Activated CD8-positive, alpha-beta memory T cell treated with anti-CD3 and anti-CD28 coated beads, Interleukin-2, amount 10 ng/mL, durations not matched to agents 7 days and 5 days (primary cell): ENCODE data around the gene KDM2A. TPM values are rescaled to one million over a fixed set of nuclear protein-coding genes. Genes with fewer than 3 reads are reported as not detected.

Source experiments
- ATAC-seq: fragments of 150-1000 bp; cut with Tn5 transposase; one replicate; pipeline ENCODE4 v1.10.0; 2021; ENCODE audit warnings: moderate library complexity
- CTCF ChIA-PET: fragments of 350-600 bp; sonication (Branson Sonifier 250); formaldehyde crosslinking; loops from one replicate; lab custom pipeline; 2021; ENCODE audit warnings: antibody characterized with exemption; lab: Charles Lee
- DNase-seq: peaks from one replicate; pipeline ENCODE4 v3.0.0-alpha.2; 2020
- H3K27ac Mint-ChIP-seq: one replicate; pipeline ENCODE4 v1.8.0; 2021; ENCODE audit warnings: mild to moderate bottlenecking, mixed read lengths
- H3K27me3 Mint-ChIP-seq: one replicate; pipeline ENCODE4 v1.8.0; 2021; ENCODE audit warnings: mixed read lengths
- H3K36me3 Mint-ChIP-seq: one replicate; pipeline ENCODE4 v1.8.0; 2021; ENCODE audit warnings: mild to moderate bottlenecking, mixed read lengths
- H3K4me1 Mint-ChIP-seq: one replicate; pipeline ENCODE4 v1.8.0; 2021; ENCODE audit warnings: mixed read lengths
- H3K4me3 Mint-ChIP-seq: one replicate; pipeline ENCODE4 v1.8.0; 2021; ENCODE audit warnings: mild to moderate bottlenecking, moderate library complexity, mixed read lengths
- H3K9me3 Mint-ChIP-seq: one replicate; pipeline ENCODE4 v1.8.0; 2022; ENCODE audit warnings: low read depth, mixed read lengths
- total RNA-seq, 2 experiments: library from RNA; stranded (reverse); gene quantifications; one replicate each; pipeline ENCODE4 v1.2.3, GENCODE V29; 2021

KDM2A gene
- total RNA-seq, 2 experiments from 2014 or later = 93.6 to 116 TPM

DNA sequence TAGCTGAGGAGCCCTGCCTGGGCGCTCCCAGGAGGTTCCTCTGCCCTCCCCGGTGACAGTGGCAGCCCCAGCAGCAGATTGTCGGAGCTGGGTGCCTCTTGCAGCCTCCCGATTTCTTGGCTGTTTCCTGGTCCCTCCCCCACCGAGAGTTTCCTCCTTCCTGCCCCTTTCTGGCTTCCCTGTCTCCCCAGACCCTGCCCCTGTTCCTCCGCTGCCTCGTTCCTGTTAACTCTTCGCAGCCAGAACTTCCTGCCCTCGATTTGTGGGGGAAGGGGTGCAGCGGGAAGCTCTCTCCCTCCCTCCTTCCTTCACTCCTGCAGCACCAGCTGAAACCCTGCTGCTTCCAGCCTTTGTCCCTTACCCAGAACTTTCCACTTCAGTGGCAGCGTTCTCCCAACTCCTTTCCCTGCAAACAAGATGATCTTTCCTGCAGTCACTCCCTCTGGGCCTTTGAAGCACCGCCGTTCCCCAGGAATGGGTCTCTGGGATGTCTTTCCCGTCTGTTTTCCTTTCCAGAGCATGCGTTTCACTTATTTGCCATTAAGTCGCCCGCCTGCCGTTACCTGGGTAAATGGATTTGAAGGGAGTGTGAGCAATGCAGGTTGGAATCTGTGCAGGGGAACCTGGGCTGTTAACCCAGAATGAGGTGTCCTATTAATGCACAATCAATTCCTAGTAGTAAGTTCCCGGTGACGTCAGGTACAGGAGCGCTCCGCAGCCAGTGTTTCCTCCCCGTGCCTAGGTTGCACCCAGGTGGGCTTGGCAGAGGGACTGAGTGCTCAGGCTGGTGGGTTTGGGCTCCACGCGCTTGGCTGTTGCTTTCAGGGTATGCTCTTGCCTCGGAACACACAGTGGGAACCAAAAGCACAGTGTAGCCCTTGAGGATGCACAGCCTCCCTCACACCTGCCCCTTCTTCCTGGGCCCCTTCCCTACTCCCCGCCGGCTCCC is 151.5 kb downstream of the KDM2A start:
- H3K9me3 Mint-ChIP-seq = no peaks in the 10 kb centered on the region
- peaks cover 65% of the 10 kb centered on the region for H3K36me3 Mint-ChIP-seq
- peak overlapping the region; percentile 98 for H3K27ac Mint-ChIP-seq
- ATAC-seq (no peak), DNase-seq (no peak)
- H3K4me3 Mint-ChIP-seq = peak overlapping the region; percentile 99
- no peaks in the 10 kb centered on the region for H3K27me3 Mint-ChIP-seq
- H3K4me1 Mint-ChIP-seq = peaks cover 78% of the 10 kb centered on the region
- CTCF ChIA-PET = interaction anchor here (1.0 to 9.3 kb wide), 11 partner anchors 8 to 126 kb away, joined by 3 to 137 read pairs (median 5); partner anchors contain the start of genes ANKRD13D and POLD4

DNA sequence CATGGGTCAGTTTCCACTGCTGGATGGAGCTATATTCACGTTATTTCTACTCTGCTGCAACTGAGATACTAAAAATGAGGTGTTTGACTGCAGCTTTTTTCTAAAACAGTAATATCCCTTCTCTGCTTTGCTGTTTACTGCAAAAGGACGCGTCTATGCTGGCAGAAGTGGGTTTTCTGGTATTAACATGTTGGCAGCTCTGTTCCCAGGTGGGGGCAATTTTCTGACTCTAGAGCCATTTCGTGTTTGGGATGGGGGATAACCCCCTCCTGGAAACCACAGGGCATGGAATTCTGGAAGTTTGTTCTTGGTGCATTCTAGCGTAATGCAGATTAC is 152.1 kb downstream of the KDM2A start:
- peaks cover 66% of the 10 kb centered on the region for H3K36me3 Mint-ChIP-seq
- H3K4me3 Mint-ChIP-seq = peak overlapping the region; percentile 99
- no peak for ATAC-seq
- no peak for DNase-seq
- H3K9me3 Mint-ChIP-seq = no peaks in the 10 kb centered on the region
- no peaks in the 10 kb centered on the region for H3K27me3 Mint-ChIP-seq
- CTCF ChIA-PET = interaction anchor here (1.0 to 9.3 kb wide), 9 partner anchors 9 to 111 kb away, joined by 3 to 137 read pairs (median 5); partner anchors contain the start of genes ANKRD13D and POLD4
- peaks cover 78% of the 10 kb centered on the region for H3K4me1 Mint-ChIP-seq
- peak overlapping the region; percentile 98 for H3K27ac Mint-ChIP-seq

DNA sequence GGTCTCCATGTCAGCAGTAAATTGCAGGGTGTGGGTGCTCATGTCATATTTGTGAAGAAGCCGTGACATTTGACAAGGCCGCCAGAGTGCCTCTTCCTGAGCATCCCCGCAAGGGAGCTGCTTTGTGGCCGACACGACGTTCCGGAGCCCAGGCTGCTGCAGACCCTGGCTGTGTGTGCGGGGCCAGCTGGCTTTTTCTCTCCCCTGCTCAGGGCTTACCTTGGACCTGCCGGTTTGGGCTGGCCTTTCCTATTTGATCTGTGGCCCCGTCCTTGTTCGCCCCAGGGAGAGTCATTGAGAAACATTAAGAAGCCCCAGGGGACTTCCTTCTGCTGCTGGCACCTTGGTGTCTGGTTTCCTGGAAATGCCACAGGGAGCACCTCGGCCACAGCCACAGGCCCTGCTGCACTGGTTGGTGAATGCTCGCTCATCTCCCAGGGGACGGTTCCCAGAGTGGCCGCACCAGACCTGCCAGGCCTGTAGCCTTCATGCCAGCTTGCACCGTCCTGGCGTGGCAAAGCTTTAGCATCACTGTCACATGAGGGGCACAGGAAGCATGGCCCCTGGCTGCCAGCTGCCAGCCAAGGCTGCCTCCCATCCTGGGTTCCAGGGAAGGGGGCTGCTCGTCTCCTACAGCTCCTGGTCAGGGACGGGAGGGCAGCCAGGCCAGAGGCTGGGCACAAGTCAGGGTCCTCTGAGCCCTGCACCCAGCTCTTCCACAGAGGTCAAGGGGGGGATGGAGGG is 152.7 kb downstream of the KDM2A start:
- peaks cover 68% of the 10 kb centered on the region for H3K36me3 Mint-ChIP-seq
- CTCF ChIA-PET = interaction anchor here (0.9 to 9.3 kb wide), 10 partner anchors 9 to 129 kb away, joined by 3 to 137 read pairs (median 5); partner anchors contain the start of genes ANKRD13D, POLD4 and PPP1CA
- no peaks in the 10 kb centered on the region for H3K27me3 Mint-ChIP-seq
- no peaks in the 10 kb centered on the region for H3K9me3 Mint-ChIP-seq
- H3K4me1 Mint-ChIP-seq = peaks cover 84% of the 10 kb centered on the region
- peak overlapping the region; percentile 98 for H3K27ac Mint-ChIP-seq
- ATAC-seq (peak; percentile 17), DNase-seq (peak; percentile 87)
- peak overlapping the region; percentile 99 for H3K4me3 Mint-ChIP-seq

DNA sequence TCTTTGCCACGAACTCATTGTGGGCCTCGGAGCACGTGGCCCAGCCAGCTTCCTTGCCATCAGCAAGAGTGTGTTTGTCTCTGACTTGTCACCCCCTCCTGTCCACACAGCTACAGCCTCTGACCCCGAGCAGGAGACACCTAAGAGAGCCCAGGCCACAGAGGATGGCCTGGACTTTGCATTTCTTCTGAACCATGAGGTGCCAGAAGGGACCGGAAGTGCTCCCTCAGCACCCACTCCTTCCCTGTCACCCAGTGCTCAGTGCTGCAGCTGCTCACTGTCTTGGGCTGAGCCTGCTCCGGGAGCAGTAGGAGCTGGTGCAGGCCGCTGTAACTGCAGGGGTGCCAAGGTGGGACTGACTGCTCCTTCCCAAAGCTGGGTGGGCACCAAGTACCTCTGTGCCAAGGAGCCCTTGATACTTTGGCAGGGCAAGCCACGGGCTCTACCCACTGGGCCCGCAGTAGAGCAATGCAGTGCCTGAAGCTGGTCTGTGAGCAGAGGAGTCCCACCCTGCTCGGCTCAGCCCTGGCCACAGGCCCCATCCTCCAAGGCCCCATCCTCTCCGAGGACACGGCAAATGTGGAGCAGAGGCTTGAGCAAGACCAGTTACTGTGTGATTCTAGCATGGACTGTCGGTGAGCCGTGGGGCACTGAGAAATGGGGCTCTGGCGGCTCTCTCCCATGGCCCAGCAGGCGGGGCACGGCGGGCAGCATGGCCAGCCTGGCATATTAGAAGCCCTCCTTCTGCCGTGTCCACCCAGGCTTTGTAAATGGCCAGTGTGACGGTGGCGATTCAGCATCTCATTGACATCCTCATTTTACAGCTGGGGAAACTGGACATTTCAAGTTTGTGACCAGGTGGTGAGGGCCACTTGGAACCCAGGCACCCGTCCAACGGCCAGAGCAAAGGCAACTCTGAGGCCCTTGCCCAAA is 153.5 kb downstream of the KDM2A start:
- Mint-ChIP-seq H3K4me3 (peak overlapping the region; percentile 99), H3K4me1 (peaks cover 93% of the 10 kb centered on the region), H3K9me3 (no peaks in the 10 kb centered on the region), H3K27me3 (no peaks in the 10 kb centered on the region), H3K36me3 (peaks cover 63% of the 10 kb centered on the region), H3K27ac (peak overlapping the region; percentile 98)
- CTCF ChIA-PET = interaction anchor here (0.8 to 9.3 kb wide), 9 partner anchors 10 to 129 kb away, joined by 3 to 137 read pairs (median 5); partner anchors contain the start of genes ANKRD13D, PPP1CA and SSH3
- DNase-seq (peak; percentile 66), ATAC-seq (peak; percentile 16)

DNA sequence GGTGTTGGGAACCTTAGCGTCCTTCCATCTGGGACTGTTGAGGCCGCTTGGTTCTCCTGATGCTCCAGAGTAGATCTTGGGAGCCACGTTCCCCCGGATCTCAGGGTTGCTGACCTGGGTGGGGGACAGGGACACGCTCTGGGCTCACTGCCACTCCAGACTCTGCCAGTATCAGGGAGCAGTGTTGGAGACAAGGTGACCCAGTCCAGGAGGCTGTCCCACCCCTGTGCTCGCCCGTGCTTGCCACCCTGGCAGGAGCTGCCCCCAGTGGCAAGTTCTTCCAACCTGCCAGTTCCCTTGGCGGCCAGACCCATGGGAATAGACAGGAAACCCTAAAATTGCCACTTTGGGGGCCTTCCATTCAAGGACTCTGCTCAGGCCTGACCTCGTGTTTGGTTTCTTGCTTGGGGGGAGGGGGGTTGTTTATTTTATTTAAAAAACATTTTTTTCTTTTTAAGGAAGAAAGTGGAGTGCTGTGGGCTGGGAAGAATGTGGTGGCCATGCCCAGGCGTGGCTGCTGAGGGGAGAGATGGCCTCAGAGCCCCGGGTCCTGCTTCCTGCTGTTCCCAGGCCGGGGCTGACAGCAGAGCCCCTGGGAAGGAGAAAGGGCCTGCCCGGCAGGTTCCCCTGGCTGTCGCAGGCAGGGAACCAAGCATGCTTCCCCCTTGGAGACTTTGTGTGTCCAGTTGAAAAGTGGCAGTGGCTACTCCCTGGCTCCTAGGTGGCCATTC is 154.4 kb downstream of the KDM2A start:
- H3K9me3 Mint-ChIP-seq = no peaks in the 10 kb centered on the region
- H3K27me3 Mint-ChIP-seq = no peaks in the 10 kb centered on the region
- CTCF ChIA-PET = interaction anchor here (0.7 to 9.3 kb wide), 6 partner anchors 9 to 161 kb away, joined by 3 to 137 read pairs (median 6); partner anchors contain the start of gene ANKRD13D
- H3K27ac Mint-ChIP-seq = peak overlapping the region; percentile 98
- peaks cover 60% of the 10 kb centered on the region for H3K36me3 Mint-ChIP-seq
- peak overlapping the region; percentile 99 for H3K4me3 Mint-ChIP-seq
- ATAC-seq = no peak
- DNase-seq = no peak
- peaks cover 95% of the 10 kb centered on the region for H3K4me1 Mint-ChIP-seq

DNA sequence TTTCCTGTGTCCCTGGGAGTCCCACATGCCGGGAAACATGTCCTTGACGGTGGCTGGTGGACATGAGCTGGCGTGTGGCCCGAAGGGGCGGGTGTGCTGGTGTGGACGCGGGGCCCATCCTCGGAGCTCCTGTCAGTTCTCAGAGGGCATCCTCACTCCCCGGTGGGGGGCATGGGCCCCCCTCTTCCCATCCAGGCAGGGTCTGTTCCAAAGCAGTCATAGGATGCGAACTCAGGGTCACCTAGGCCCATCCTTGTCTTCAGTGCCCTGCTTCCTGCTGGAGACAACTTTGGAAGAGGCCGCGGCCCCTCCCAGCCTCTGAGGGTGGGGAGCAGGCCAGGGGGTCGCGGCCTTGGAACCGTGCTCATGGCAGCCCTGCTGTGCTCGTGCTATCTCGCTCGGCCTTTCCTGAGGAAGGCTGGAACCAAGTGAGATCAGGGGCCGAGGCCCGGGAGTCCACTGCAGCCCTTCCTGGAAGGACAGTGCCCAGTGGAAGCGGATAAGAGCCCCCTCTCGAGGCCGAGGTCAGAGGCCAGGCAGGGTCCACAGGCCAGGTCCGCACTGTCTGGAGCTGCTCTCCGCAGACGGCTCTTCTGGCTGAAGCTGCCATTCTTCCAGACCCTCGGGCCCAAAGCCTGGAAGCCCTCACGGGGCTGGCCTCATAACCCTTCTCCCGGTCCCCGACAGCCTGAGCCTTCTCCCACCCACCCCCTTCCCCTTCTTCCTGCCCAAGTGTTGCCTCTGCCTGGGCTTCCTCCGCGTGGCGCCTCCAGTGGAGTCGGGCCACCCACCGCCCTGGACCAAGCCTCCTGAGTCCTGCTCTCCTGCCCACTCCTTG is 155.9 kb downstream of the KDM2A start:
- Mint-ChIP-seq H3K4me3 (peak overlapping the region; percentile 53), H3K27me3 (no peaks in the 10 kb centered on the region), H3K4me1 (peaks cover 96% of the 10 kb centered on the region), H3K27ac (peak overlapping the region; percentile 98), H3K9me3 (no peaks in the 10 kb centered on the region), H3K36me3 (peaks cover 58% of the 10 kb centered on the region)
- ATAC-seq (no peak), DNase-seq (no peak)
- CTCF ChIA-PET = interaction anchor here (1.5 to 9.3 kb wide), 2 partner anchors 14 to 43 kb away, joined by 5 to 137 read pairs; partner anchors contain the start of gene ANKRD13D

DNA sequence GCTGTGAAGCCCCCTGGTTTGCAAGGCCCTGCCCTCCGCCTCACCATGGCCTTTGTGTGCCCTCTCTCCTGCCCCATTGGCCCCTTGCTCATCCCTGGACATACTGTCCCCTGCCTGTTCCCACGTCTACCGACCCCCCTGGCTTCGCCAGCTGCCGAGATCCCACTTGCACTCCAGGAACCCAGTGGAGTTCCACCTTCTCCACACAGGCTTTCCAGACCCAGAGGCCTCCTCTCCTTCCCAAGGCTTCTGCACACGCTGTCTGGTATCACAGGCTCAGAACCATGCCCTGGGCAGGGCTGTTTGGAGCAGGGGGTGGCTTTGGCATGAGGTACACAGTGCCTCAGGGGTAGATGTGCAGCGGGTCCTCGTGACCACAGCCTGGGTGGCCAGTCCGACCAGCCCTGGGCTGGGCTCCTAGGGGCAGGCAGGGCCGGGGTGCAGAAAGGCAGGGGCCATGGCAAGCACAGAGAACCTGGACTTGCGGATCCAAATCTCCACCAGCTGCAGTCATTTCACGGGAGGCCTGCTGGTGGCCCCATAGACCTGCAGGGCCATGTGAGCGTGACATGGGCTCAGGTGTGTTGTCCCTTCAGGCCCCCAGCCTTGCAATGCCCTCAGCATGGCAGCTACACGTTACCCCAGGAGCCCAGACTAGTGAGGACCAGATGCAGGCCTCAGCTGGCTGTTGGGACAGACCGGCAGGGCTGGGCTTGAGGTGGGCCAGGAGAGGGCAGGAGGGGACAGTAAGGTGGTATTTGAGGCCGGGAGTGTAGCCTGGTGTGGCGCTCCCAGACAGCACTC is 156.7 kb downstream of the KDM2A start:
- H3K4me1 Mint-ChIP-seq = peaks cover 90% of the 10 kb centered on the region
- H3K36me3 Mint-ChIP-seq = peaks cover 56% of the 10 kb centered on the region
- ATAC-seq (no peak), DNase-seq (no peak)
- CTCF ChIA-PET = interaction anchor here (5.7 kb wide), 1 partner anchor 13 kb away, joined by 59 read pairs; the partner anchor contains the start of gene ANKRD13D
- no peaks in the 10 kb centered on the region for H3K27me3 Mint-ChIP-seq
- peak overlapping the region; percentile 86 for H3K27ac Mint-ChIP-seq
- H3K4me3 Mint-ChIP-seq = peak overlapping the region; percentile 47
- no peaks in the 10 kb centered on the region for H3K9me3 Mint-ChIP-seq

DNA sequence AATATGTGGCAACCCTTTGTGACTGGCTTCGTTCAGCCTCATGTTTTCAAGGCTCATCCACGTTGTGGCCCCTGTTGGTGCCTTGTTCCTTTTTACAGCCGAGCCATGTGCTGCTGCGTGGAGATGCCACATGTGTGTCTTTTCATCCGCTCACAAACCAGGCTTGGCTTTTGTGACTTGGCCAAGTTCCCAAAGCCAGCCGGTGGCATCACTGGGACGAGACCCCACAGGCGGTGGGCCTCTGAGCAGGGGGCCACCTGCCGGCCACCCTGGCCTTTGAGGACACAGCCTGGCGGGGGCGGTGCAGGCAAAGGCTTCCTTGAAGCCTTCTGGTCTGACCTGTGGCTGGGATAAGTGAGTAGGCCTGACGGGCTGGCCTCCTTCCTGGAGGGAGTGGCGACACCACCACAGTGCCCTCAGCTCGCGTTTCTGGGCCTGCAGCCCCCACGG is 157.7 kb downstream of the KDM2A start:
- Mint-ChIP-seq H3K27ac (peak overlapping the region; percentile 86), H3K4me3 (peak overlapping the region; percentile 57), H3K36me3 (peaks cover 48% of the 10 kb centered on the region), H3K27me3 (no peaks in the 10 kb centered on the region), H3K9me3 (no peaks in the 10 kb centered on the region), H3K4me1 (peaks cover 80% of the 10 kb centered on the region)
- peak; percentile 79 for DNase-seq
- CTCF ChIA-PET = interaction anchor here (0.8 to 5.7 kb wide), 11 partner anchors 9 to 76 kb away, joined by 3 to 59 read pairs (median 7); partner anchors contain the start of genes ANKRD13D, GRK2, POLD4 and SSH3
- ATAC-seq = peak; percentile 45

DNA sequence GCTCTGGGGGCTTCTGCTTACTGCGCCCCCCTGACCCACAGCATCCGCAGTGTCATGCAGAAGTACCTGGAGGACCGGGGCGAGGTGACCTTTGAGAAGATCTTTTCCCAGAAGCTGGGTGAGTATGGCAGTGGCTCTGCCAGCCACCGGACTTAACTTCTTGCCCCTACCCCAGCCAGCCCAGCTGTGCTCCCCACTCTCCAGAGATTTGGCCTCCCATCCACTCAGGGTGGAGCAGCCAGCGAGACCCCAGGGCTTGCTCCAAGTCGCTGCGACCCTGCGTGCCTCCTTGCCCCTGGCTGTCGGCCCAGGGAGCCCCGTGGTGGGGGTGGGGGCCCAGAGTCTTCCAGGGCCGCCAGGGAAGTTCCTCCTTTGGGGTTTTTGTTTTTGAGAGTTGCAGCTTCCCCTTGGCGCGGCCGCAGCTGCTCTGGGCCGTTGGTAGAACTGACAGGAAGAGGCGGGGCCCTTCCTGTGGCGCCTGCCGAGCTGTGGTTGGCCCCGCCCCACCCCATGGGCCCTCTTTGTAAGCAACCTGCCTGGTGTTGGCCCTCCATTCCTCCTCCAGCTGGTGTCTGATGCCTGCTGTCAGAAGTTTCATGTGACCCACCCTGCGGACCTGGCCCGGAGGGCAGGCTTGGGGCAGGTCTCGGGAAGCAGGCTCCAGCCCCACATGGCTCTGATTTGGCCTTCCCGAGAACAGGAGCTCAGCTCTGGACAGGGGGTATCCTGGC is 158.3 kb downstream of the KDM2A start:
- DNase-seq = peak; percentile 95
- no peaks in the 10 kb centered on the region for H3K9me3 Mint-ChIP-seq
- ATAC-seq = peak; percentile 86
- peak overlapping the region; percentile 86 for H3K27ac Mint-ChIP-seq
- H3K4me1 Mint-ChIP-seq = peaks cover 78% of the 10 kb centered on the region
- CTCF ChIA-PET = interaction anchor here (0.8 to 5.7 kb wide), 14 partner anchors 10 to 843 kb away, joined by 3 to 59 read pairs (median 4); partner anchors contain the start of genes ANKRD13D, GRK2, POLD4 and SSH3
- H3K36me3 Mint-ChIP-seq = peaks cover 48% of the 10 kb centered on the region
- H3K4me3 Mint-ChIP-seq = peak overlapping the region; percentile 57
- H3K27me3 Mint-ChIP-seq = no peaks in the 10 kb centered on the region
